GM12878 (cell line): ENCODE measurements around the gene TMEM63C. TPM values are rescaled to one million over a fixed set of nuclear protein-coding genes. Genes with fewer than 3 reads are reported as not detected.

Source experiments
- ATAC-seq: fragments of 200-7000 bp; cut with Tn5 transposase; 3 replicates; pipeline ENCODE4 v1.9.1; 2020; ENCODE audit warnings: mild to moderate bottlenecking, moderate library complexity
- BruUV-seq: library from RNA; stranded (reverse); fragments of 400-500 nt; replicated peaks from 2 replicates; lab custom pipeline; 2021; lab: Mats Ljungman, UMichigan
- CTCF ChIA-PET: fragments of 300-600 bp; sonication (Branson Sonifier 250); formaldehyde crosslinking; extraction: SDS; loops from one replicate; lab custom pipeline; 2021; ENCODE audit warnings: inconsistent platforms; lab: Yijun Ruan, JAX
- POLR2A ChIA-PET: fragments of 350-600 bp; formaldehyde crosslinking; extraction: SDS; loops from one replicate; lab custom pipeline; 2021; ENCODE audit warnings: inconsistent platforms; lab: Charles Lee
- RAD21 ChIA-PET: fragments of 300-600 bp; sonication (Branson Sonifier 250); formaldehyde crosslinking; loops from one replicate; lab custom pipeline; 2023; ENCODE audit warnings: antibody characterized with exemption; ENCODE audit not compliant: unreplicated experiment; lab: Charles Lee
- SMC1A ChIA-PET: fragments of 300-600 bp; sonication (Branson Sonifier 250); formaldehyde crosslinking; loops from one replicate; lab custom pipeline; 2023; ENCODE audit not compliant: unreplicated experiment, uncharacterized antibody; lab: Charles Lee
- DNase-seq: peaks from one replicate; pipeline ENCODE4 v3.0.0-alpha.2; 2011; ENCODE audit warnings: low read depth, low spot score
- FAIRE-seq: peaks from 3 replicates; lab custom pipeline; 2011; peaks lifted over from hg19 to GRCh38; lab: Jason Lieb, UNC
- H2AFZ ChIP-seq: 2 replicates; pipeline ENCODE4 v1.6.0; 2011; ENCODE audit warnings: low read depth, low read length, control low read depth; ENCODE audit not compliant: control insufficient read depth
- H3K27ac ChIP-seq: 2 replicates; pipeline ENCODE4 v1.5.1; 2011; ENCODE audit warnings: control low read depth; ENCODE audit not compliant: control insufficient read depth, insufficient read depth
- H3K27me3 ChIP-seq, 2 experiments: replicated peaks in 1 of 2; 2 replicates each; pipeline versions ENCODE4 v1.6.0 to v1.6.1; 2011; ENCODE audit warnings: low read length in 1 of 2; ENCODE audit not compliant: control insufficient read depth in 2 of 2, insufficient read depth in 2 of 2
- H3K36me3 ChIP-seq, 2 experiments: 2 replicates each; pipeline ENCODE4 v1.5.1; 2011; ENCODE audit warnings: low read length in 1 of 2; ENCODE audit not compliant: control insufficient read depth in 2 of 2, insufficient read depth in 2 of 2
- H3K4me1 ChIP-seq: 2 replicates; pipeline ENCODE4 v1.6.1; 2011; ENCODE audit warnings: mild to moderate bottlenecking, low read length, moderate library complexity, mixed read lengths; ENCODE audit not compliant: control insufficient read depth, insufficient read depth
- H3K4me2 ChIP-seq: 2 replicates; pipeline ENCODE4 v1.6.0; 2011; ENCODE audit warnings: control low read depth; ENCODE audit not compliant: control insufficient read depth, insufficient read depth
- H3K4me3 ChIP-seq: fragments of 200-600 bp; sonication (generic); 2 replicates; pipeline ENCODE4 v1.5.1; 2016
- H3K79me2 ChIP-seq: 2 replicates; pipeline ENCODE4 v1.6.0; 2011; ENCODE audit warnings: low read length; ENCODE audit not compliant: control insufficient read depth, insufficient read depth
- H3K9ac ChIP-seq: 2 replicates; pipeline ENCODE4 v1.8.0; 2011; ENCODE audit warnings: low read length, control low read depth, mixed read lengths; ENCODE audit not compliant: control insufficient read depth, insufficient read depth
- H3K9me3 ChIP-seq: replicated peaks from 3 replicates; pipeline ENCODE4 v1.5.1; 2011; ENCODE audit warnings: mild to moderate bottlenecking, low read length; ENCODE audit not compliant: control insufficient read depth, insufficient read depth
- H4K20me1 ChIP-seq: 2 replicates; pipeline ENCODE4 v1.6.0; 2011; ENCODE audit not compliant: control insufficient read depth, insufficient read depth
- ASH2L ChIP-seq: fragments of 300-600, 200-600 bp; sonication (generic); IDR thresholded peaks from 2 replicates; pipeline ENCODE4 v1.6.1; 2017; ENCODE audit warnings: low read depth, mild to moderate bottlenecking, borderline replicate concordance
- BCL11A ChIP-seq: IDR thresholded peaks from 2 replicates; pipeline ENCODE4 v1.6.1; 2011; ENCODE audit warnings: low read depth, low read length
- BHLHE40 ChIP-seq, 2 experiments: fragments of 450-650 bp in 1 of 2; IDR thresholded peaks; 2 replicates each; pipeline ENCODE4 v1.6.1; 2011 to 2017; ENCODE audit warnings: low read depth in 2 of 2, borderline replicate concordance in 1 of 2, improper control_type of control experiment in 1 of 2, low read length in 1 of 2, mild to moderate bottlenecking in 1 of 2
- BRCA1 ChIP-seq: IDR thresholded peaks from 2 replicates; pipeline ENCODE4 v1.6.1; 2011; ENCODE audit warnings: low read depth, low read length, improper control_type of control experiment
- CEBPZ ChIP-seq: fragments of 150-350 bp; IDR thresholded peaks from 2 replicates; pipeline ENCODE4 v1.6.1; 2016; ENCODE audit warnings: low read depth, low read length
- CREB1 ChIP-seq: IDR thresholded peaks from 2 replicates; pipeline ENCODE4 v1.6.1; 2012; ENCODE audit warnings: low read depth, mild to moderate bottlenecking, inconsistent platforms
- KLF5 ChIP-seq: fragments of 450-650 bp; IDR thresholded peaks from 2 replicates; pipeline ENCODE4 v1.6.1; 2014; ENCODE audit warnings: mild to moderate bottlenecking; ENCODE audit not compliant: partially characterized antibody
- NRF1 ChIP-seq: conservative IDR thresholded peaks from 2 replicates; pipeline ENCODE4 v1.6.1; 2011; ENCODE audit warnings: mild to moderate bottlenecking, low read depth, low read length, improper control_type of control experiment
- POLR2A ChIP-seq: IDR thresholded peaks from 2 replicates; pipeline ENCODE4 v1.6.1; 2011; ENCODE audit warnings: low read depth, mild to moderate bottlenecking, low read length
- RELA ChIP-seq: fragments of 450-650 bp; IDR thresholded peaks from 2 replicates; pipeline ENCODE4 v1.8.0; 2014; ENCODE audit warnings: borderline replicate concordance; ENCODE audit not compliant: partially characterized antibody
- SMAD1 ChIP-seq: fragments of 450-650 bp; IDR thresholded peaks from 2 replicates; pipeline ENCODE4 v1.6.1; 2018; ENCODE audit warnings: mild to moderate bottlenecking, low read depth; ENCODE audit not compliant: partially characterized antibody
- USF1 ChIP-seq: IDR thresholded peaks from 2 replicates; pipeline ENCODE4 v1.6.1; 2011; ENCODE audit warnings: borderline replicate concordance, low read depth, mild to moderate bottlenecking, moderate library complexity, mixed read lengths, low read length; ENCODE audit not compliant: insufficient read depth; ENCODE audit errors: extremely low read length
- ZNF384 ChIP-seq: IDR thresholded peaks from 2 replicates; pipeline ENCODE4 v1.6.1; 2012; ENCODE audit warnings: low read depth, mild to moderate bottlenecking, low read length, improper control_type of control experiment, borderline replicate concordance
- WGBS: methylation state at CpG from one replicate; pipeline ENCODE4 v1.1.6; 2016; ENCODE audit warnings: low lambda C conversion rate; ENCODE audit not compliant: insufficient replicate concordance, insufficient coverage; ENCODE audit errors: missing lambda C conversion rate; 5-methylcytosine and 5-hydroxymethylcytosine counted together
- in situ Hi-C: fragments of 300-500 bp; cut with MboI; formaldehyde crosslinking; loops from 9 replicates; pipeline ENCODE4 v1.14.3; 2018; ENCODE audit warnings: mixed read lengths
- intact Hi-C: fragments of 100-400 bp; cut with micrococcal nuclease; formaldehyde crosslinking; loops from one replicate; pipeline ENCODE4 v1.14.2; 2022; ENCODE audit not compliant: unreplicated experiment
- polyA plus RNA-seq, 11 experiments: library from polyadenylated mRNA; depleted of rRNA in 4 of 11; unstranded in 6 of 11; stranded (reverse) in 5 of 11; fragments of >200 nt; fragmentation: Nextera tagmentation in 4 of 11; fragmentation: Illumina TruSeq in 1 of 11; extraction: Ambion mirVana in 4 of 11; extraction: Trizol in 1 of 11; gene quantifications; 1 replicate in 1 of 11; 2 replicates in 10 of 11; pipeline versions ENCODE4 v1.2.1 to v1.2.3, GENCODE V29; 2011 to 2016; ENCODE audit warnings: inconsistent platforms in 2 of 11, missing spikeins in 2 of 11, low read depth in 1 of 11
- total RNA-seq, 4 experiments: library from RNA; depleted of rRNA in 3 of 4; stranded (reverse); fragments of >200 nt in 3 of 4; fragmentation: Illumina TruSeq in 1 of 4; extraction: Trizol in 1 of 4; gene quantifications; 2 replicates each; pipeline versions ENCODE4 v1.2.1 to v1.2.3, GENCODE V29; 2013 to 2021

The TMEM63C gene
- total and polyA plus RNA-seq, 10 of the 15 experiments (the other 5 are each of a cell fraction or from before 2014, with no cell fraction given): 0.06 to 1.3 (median 0.39) TPM; not detected in 4

- FAIRE-seq: no peak
- no TSS peak for BruUV-seq
- Histone ChIP-seq H3K36me3 (no peaks in the 10 kb centered on the region), H4K20me1 (no peaks in the 10 kb centered on the region), H3K79me2 (no peaks in the 10 kb centered on the region), H3K4me2 (no peak overlapping the region), H3K9me3 (no peaks in the 10 kb centered on the region), H3K4me3 (no peak overlapping the region), H3K9ac (no peak overlapping the region), H3K4me1 (no peaks in the 10 kb centered on the region), H3K27me3 (0 out of 4 replicates have a peak, but pooled peaks cover 0 to 3% of the 10 kb centered on the region in 2 experiments), H2AFZ (no peak overlapping the region), H3K27ac (no peak overlapping the region)
- SMC1A ChIA-PET: no interaction called here
- no peak for ATAC-seq
- no peak for DNase-seq
- no peak for TF ChIP-seq BHLHE40 (IDR thresholded peaks at IDR 0.05; ENCODE audit: borderline replicate concordance in 1 of 2, low read depth in 2 of 2, low read length in 1 of 2)
- no peak for TF ChIP-seq POLR2A
- TF ChIP-seq BRCA1: no peak
- TF ChIP-seq NRF1: no peak
- no peak for TF ChIP-seq ZNF384
- TF ChIP-seq USF1: no peak
- TF ChIP-seq ASH2L: no peak
- no peak for TF ChIP-seq CREB1
- no peak for TF ChIP-seq BCL11A
- TF ChIP-seq KLF5: no peak
- TF ChIP-seq RELA: no peak
- TF ChIP-seq CEBPZ: no peak
- TF ChIP-seq SMAD1: no peak
- intact Hi-C loops: no loop called here
- WGBS: 8% methylated on average over 10 of the region's 10 CpGs
- POLR2A ChIA-PET: no interaction called here
- RAD21 ChIA-PET: no interaction called here
- in situ Hi-C loops: no loop called here
- CTCF ChIA-PET: no interaction called here
Measured at GRCh38 chr14:77219591-77219990, 38.0 kb downstream of the TMEM63C start.
